ENCODE results near the gene RDH11.

- TF ChIP-seq, protein P1, sequence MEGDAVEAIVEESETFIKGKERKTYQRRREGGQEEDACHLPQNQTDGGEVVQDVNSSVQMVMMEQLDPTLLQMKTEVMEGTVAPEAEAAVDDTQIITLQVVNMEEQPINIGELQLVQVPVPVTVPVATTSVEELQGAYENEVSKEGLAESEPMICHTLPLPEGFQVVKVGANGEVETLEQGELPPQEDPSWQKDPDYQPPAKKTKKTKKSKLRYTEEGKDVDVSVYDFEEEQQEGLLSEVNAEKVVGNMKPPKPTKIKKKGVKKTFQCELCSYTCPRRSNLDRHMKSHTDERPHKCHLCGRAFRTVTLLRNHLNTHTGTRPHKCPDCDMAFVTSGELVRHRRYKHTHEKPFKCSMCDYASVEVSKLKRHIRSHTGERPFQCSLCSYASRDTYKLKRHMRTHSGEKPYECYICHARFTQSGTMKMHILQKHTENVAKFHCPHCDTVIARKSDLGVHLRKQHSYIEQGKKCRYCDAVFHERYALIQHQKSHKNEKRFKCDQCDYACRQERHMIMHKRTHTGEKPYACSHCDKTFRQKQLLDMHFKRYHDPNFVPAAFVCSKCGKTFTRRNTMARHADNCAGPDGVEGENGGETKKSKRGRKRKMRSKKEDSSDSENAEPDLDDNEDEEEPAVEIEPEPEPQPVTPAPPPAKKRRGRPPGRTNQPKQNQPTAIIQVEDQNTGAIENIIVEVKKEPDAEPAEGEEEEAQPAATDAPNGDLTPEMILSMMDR (IDR thresholded peaks at IDR 0.05; ENCODE audit: insufficient read depth, low read length, poor library complexity, severe bottlenecking) = no peak
- TF ChIP-seq EZH2phosphoT487 (conservative IDR thresholded peaks at IDR 0.05; ENCODE audit: low read length) = no peak
Measured at GRCh38 chr14:67673451-67673850, 22.1 kb downstream of the RDH11 start.
